HG03432 (cell line): ENCODE data around the gene TPRX2.
"Not testable (repeated sequence)": the region's sequence is repeated elsewhere in the genome, so short reads cannot be mapped to it uniquely, and the experiment has no call there.

ENCODE experiments used
- ATAC-seq: cut with Tn5 transposase; IDR thresholded peaks from one replicate; pipeline ENCODE4 v1.9.1; 2021; ENCODE audit warnings: mild to moderate bottlenecking, moderate library complexity; ENCODE audit not compliant: unreplicated experiment

Gene TPRX2, protein sequence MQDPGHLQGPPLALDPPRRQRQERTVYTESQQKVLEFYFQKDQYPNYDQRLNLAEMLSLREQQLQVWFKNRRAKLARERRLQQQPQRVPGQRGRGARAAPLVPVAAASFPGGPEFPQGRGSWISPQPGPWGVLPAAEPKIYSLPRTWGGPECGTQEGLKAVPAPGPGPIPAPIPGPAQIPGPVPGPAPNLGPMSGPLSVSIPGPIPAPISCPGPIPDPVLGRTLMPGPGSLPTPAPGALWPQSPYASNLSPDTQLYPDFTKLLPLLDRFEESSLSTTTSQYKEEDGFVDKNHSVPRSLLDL

DNA sequence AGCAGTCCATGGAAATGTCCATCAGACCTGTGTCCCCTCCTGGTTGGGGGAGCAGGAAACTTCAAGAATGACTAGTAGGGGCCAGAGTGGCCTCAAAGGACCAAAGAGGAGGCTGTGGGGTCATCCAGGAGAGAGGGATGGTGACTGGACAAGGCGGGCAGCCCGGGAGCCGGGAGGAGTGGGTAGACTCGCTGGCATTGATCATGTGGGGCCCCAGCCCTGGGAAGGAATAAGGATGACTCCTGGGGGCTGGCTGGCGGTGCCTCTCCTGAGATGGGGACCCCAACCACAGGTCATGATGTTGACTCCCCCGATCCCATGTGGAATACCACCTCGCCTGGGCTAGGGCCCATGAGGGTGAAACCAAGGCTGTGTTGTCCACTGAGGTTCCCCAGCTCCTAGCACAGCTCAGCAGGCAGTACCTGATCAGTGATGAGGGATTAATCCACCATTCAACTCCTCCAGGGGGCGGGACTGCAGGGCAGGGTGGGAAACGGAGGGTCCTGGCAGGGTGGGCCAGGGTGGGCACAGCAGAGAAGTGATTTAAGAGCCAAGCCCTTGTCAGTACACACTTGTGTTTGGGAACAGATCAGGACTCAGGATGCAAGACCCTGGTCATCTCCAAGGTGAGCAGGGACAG, at the start of gene TPRX2:
TSS of gene TPRX2 (plus strand) at position 590 of the 640 bp plus-strand sequence. CDS start at position 602, 12 bp downstream.
- not testable (repeated sequence) for ATAC-seq

DNA sequence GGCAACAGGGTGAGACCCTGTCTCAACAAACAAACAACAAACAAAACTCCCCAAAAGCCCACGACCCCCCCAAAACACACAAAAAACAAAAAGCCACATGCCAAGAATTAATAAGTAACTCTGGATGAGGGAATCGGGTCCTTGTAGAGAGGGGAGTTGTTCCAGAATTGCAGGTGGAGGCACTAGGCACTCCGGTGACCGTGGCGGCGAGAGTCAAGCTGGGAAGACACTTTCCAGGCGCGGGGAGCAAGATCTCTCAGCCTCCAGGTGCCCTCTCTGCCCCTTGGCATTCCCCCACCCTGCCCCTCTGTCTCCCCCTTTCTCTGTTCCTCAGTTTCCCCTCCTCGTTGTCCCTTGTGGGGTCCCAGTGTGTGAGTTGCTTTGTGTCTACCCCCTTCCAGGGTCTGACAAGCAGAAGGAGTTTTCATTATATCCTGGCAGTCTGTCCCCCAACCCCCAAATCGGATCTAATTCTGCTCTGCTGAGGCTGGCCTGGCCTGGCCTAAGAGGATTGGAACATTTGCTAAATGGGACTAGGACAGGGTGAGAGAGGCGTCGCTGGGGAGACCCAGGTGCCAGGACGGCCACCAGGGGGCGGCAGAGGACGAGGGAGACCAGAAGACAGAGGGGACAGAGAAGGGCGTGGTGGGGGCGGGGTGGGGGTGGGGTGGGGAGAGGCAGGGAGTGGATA, 45.6 kb upstream of the TPRX2 start:
- ATAC-seq, result no peak

DNA sequence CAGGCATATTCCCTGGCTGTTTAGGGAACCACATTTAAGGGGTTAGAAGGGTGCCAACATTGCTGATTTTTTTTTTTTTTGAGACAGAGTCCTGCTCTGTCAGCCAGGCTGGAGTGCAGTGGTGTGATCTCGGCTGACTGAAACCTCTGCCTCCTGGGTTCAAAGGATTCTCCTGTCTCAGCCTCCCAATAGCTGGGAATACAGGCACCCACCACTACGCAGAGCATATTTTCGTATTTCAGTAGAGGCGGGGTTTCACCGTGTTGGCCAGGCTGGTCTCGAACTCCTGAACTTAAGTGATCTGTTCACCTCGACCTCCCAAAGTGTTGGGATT, 45.1 kb upstream of the TPRX2 start:
- no peak for ATAC-seq

DNA sequence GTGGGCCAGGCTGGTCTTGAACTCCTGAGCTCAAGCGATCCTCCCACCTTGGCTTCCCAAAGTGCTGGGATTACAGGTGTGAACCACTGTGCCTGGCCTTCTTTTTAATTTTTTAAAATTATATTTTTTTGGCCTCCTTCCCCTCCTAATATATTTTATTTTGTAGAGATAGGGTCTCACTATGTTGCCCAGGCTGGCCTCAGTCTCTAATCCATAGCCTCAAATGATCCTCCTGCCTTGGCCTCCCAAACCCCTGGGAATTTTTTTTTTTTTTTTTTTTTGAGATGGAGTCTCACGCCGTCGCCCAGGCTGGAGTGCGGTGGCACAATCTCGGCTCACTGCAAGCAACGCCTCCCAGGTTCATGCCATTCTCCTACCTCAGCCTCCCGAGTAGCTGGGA, 42.8 kb upstream of the TPRX2 start:
- not testable (repeated sequence) for ATAC-seq

DNA sequence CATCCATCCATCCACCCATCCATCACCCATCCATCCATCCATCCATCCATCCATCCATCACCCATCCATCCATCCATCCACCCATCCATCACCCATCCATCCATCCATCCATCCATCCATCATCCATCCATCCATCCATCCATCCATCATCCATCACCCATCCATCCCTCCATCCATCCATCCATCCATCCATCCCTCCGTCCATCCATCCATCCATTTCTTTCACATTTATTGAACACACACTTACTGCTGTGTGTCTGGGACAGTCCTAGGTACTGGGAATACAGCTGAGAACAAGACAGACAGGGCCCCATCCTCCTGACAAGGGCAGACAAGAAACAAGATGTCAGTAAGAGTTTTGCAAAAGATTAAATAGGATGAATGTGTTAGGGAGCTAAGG, 40.8 kb upstream of the TPRX2 start:
- ATAC-seq, result not testable (repeated sequence)

DNA sequence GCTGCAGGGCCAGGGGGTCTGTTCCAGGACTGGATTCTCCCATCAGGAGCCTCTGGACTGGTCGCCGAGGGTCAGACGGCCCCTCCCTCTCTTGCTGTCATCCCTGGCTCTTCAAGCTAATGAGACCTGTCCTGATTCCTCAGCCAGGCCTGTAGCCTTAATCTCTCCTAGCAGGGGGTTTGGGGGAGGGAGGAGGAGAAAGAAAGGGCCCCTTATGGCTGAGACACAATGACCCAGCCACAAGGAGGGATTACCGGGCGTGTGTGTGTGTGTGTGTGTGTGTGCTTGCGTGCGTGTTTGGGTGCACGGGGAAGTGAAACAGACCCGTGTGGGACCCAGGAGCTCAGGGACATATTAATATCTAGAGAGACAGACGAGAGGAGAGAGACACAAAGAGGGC, 39.2 kb upstream of the TPRX2 start:
- no peak for ATAC-seq

DNA sequence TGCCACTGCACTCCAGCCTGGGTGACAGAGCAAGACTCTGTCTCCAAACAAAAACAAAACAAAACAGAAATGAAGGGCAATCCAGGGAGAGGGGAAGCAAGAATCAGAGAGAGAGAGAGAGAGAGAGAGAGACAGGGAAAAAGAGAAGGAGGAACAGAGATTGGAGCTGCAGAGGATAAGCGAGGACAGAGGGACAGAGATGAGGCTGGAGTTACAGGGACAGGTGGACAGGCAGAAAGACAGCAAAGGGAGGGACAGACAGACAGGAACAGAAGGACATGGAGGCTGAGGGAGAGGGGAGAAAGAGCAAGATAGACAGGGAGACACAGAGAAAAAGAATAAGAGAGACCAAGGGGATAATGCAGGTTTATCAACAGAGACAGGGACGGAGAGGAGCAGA, 38.6 kb upstream of the TPRX2 start:
- ATAC-seq, result no peak

DNA sequence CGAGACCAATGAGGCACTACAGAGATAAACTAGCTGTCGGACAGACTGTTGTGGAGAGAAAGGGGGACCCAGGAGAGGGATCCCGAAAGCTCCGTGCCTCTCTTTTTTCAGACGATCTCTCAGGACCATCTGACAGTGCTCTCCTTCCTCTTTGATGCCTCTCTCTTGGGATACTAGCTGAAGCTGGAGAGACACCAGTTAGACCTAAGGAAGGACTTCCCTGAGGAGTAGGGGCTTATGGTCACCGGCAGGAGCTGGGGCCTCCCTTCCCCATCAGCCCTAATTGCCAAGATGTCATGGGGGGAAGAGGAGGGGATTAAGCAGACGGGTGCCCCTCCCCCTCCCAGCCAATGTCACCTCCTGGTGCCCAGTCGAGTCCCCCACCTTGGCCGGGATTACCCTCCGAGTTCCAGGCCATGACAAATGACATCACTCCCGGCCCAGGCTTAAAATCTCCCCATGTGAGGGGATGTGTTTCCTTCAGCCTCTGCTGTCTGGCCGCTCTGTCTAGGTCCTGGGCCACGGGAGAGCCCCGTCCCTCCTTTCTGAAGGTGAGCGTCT, 37.5 kb upstream of the TPRX2 start, which contains the start of gene CRX:
TSS of gene CRX (plus strand) at position 478 of the 561 bp plus-strand sequence. CDS start 12,507 bp downstream, outside the sequence.
- ATAC-seq, result no peak

DNA sequence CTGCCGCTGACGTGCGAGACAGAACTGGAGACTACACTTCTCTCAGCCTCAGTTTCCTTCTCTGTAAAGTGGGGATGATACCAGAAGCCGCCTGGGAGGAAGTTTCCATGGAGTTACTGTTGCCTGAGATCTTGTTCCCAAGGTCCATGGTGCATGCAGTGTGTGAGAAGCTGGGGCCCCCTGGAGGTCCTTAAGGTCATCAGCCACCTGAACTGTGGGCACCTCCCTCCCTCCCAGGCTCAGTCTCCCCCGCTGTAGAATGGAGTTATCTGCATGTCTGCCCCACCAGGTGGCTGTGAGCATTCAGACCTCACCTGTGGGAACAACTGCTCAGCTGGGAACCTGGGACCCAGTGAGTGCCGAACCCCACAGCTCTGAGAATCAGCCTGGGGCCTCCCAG, 34.6 kb upstream of the TPRX2 start:
- ATAC-seq, result no peak

DNA sequence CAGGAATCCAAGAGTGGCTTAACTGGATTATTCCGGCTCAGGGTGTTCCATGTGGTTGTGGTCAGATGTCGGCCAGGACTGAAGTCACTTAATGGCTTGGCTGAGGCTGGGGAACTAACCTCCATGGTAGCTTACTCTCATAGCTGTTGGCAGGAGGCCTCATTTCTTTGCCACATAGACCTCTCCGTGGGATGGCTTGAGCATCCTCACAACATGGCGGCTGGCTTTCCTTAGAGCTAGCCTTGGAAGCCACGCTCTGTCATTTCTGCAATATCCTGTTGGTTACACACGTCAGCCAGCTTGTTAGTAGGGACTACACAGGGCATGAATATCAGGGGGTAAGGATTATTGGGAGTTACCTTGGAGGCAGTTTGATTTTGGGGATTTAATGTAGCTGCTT, 32.2 kb upstream of the TPRX2 start:
- ATAC-seq, result no peak

DNA sequence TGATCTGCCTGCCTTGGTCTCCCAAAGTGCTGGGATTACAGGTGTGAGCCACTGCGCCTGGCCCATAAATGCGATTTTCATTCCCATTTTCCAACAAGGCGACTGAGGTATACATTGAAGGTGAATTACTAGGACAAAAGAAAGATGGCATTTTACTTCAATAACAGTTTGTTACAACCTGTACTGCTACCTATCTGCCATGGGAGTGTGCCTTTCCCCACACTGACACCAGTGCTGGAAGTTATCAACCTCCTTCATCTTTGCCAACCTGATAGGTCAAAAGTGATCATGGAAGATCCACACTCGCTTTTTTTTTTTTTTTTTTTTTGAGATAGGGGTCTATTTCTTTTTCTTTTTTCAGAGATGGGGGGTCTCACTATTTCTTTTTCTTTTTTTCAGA, 26.3 kb upstream of the TPRX2 start:
- ATAC-seq, result no peak

DNA sequence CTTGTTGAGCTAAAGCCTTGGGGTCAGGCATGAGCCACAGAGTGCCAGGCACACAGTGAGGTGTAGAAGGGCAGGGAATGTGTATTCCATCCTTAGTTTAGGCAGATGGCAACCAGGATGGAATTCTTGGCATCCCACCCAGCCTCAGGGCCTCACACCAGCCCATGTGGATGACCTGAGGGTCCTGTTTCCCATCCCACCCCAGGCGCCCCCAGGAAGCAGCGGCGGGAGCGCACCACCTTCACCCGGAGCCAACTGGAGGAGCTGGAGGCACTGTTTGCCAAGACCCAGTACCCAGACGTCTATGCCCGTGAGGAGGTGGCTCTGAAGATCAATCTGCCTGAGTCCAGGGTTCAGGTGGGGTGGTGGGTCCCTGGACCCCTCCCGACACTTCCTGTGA, 23.0 kb upstream of the TPRX2 start:
- no peak for ATAC-seq

DNA sequence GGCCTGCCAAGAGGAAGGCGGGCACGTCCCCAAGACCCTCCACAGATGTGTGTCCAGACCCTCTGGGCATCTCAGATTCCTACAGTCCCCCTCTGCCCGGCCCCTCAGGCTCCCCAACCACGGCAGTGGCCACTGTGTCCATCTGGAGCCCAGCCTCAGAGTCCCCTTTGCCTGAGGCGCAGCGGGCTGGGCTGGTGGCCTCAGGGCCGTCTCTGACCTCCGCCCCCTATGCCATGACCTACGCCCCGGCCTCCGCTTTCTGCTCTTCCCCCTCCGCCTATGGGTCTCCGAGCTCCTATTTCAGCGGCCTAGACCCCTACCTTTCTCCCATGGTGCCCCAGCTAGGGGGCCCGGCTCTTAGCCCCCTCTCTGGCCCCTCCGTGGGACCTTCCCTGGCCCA, 19.6 kb upstream of the TPRX2 start:
- no peak for ATAC-seq

DNA sequence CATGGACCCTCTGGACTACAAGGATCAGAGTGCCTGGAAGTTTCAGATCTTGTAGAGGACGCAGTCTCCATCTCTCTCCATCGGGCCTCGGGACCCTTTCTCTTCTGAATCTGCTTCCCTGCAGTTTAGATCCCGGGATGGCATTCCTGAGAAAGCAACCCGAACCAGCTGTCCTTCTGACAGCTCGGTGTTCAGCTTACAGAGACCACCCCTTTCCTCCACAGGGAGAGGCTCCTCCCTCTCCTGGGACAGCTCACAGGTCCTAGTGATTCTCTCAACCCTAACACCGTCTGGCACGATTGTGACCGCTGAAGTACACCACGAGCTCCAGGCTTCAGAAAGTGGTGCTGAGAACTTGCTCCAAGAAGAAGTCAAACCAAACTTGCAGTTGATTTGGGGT, 19.1 kb upstream of the TPRX2 start:
- no peak for ATAC-seq

DNA sequence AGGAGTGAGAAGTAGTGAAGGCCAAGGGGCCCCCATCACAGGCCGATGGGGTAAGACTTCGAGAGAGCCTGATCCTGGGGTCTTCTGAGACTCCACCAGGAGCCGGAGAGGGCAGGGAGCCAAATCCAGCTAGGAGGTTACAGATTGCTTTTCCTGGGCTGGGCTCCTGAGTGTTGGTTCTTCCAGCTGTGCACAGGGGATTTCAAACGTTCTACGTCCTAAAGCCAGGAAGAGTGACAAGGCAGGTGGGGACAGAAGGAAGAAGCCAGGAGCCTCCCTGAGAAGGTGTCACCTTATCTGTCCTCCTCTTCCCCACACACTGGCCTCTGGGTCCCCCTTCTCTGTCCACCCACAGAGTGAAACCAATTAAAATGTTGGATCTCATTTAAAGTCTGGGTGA, 16.1 kb upstream of the TPRX2 start:
- ATAC-seq, result no peak

DNA sequence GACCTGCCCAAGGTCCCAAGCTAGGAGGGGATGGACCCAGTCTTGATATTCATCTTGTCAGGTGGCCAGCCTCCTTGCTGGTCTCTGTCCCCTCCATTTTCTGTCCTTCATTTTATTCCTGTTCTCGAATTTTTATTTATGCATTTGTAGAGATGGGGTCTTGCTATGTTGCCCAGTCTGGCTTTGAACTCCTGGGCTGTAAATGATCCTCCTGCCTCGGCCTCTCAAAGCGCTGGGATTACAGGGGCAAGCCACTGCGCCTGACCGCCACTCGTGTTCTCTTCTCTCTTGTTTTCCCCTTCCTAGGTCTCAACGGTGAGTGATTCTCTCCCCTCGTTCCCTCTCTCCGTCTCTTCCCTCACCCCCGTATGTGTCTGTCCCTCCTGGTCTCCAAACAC, 10.6 kb upstream of the TPRX2 start:
- no peak for ATAC-seq

DNA sequence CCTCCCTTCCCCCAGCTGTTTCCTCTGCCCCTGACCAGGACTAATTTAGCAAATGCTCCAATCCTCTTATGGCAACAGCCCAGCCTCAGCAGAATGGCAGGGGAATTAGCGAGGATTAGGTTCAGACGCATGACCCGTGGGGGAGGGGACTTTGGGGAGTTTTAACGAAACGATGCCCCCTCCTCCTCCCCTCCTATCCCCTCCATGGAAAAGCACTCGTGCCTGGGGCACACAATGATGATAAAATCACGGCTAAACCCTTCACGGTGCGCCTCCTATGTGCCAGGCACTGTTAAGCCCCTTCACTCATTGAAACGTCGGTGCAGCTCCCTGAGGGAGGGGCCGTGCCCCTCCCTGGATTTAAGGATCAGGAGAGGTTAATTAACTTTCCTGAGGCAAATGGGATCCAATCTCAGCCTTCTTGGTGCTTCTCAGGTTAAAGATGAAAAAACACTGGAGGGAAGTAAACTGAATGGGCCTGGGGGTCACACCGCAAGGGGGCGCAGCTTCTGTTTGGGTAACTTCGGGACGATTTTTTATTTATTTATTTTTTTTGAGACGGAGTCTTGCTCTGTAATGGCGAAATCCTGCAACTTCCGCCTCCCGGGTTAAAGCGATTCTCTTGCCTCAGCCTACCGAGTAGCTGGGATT, 10.1 kb upstream of the TPRX2 start:
- ATAC-seq, result no peak

DNA sequence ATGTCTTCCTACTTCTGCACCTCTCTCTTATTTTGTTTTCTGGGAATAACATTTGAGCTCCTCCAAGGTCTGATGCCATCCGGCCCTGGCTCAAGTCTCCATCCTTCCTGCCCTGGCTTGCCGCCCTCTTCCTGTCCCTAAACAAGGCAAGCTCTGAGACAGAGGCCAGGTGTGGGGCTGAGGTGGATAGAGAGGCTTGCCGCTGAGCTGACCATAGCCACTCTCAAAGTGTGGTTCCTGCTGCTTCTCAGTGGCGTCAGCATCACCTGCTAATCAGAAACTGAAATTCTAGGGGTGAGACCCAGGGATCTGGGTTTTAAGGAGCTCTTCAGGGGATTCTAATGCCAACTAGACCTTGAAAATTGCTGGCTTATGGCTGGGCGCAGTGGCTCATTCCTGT, 6.0 kb upstream of the TPRX2 start:
- ATAC-seq, result no peak

DNA sequence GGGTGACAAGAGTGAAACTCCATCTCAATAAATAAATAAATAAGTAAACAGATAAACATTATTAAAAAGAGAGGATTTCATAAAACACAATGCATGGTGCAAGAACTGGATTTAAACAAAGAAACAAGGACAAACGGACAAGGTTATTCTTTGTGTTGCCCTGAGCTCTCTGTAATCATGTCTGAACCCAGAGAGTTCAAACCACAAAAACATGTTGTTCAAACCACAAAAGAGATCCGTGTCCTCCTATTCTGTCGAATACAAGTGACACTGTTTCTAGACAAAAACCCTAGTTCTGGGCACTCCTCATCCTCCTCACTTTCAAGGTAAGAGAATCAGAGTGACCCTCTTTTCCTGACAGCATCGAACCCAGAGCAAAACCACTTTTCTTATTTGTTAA, 4.6 kb upstream of the TPRX2 start:
- no peak for ATAC-seq

DNA sequence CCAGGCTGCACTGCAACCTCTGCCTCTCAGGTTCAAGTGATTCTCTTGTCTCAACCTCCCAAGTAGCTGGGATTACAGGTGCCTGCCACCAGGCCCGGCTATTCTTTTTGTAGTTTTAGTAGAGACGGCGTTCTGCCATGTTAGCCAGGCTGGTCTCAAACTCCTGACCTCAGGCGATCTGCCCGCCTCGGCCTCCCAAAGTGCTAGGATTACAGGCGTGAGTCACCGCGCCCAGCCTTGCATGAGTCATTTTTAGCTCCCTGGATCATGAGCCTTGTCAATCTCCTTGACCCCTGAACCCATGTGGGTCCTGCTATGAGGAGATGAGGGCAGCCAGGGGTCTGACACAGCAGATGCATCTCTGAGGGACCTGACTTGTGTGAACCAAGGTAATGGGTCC, 804 bp upstream of the TPRX2 start:
- ATAC-seq, result not testable (repeated sequence)

DNA sequence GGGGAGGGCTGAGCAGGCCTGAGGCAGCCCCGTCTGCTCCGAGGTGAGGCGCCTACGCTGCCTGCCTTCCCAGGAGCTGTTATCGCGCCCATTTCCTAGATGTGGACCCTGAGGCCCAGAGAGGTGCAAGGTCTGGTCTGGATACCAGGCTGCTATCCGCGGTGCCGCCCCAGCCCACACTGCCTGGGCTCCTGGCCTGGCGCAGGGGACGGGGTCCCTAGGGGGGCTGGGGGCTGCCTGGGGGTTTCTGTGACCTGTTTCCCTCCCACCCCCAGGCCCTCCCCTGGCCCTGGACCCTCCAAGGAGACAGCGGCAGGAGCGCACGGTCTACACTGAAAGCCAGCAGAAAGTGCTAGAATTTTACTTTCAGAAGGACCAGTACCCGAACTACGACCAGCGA, 803 bp downstream of the TPRX2 start:
- not testable (repeated sequence) for ATAC-seq
